Adipose tissue (tissue), 3 donors: Measurements from ENCODE around the gene PTGFR. TPM values are rescaled to one million over a fixed set of nuclear protein-coding genes. Genes with fewer than 3 reads are reported as not detected.

Experiments used
- H3K27ac ChIP-seq: one replicate; pipeline ENCODE4 v1.5.1; 2013; ENCODE audit warnings: low read depth, low read length
- WGBS, 3 donors: extraction: QIAGEN DNeasy Blood & Tissue Kit; methylation state at CpG; one replicate each; pipeline ENCODE4 v1.1.7; 2013; 5-methylcytosine and 5-hydroxymethylcytosine counted together
- polyA plus RNA-seq, 3 donors: library from polyadenylated mRNA; stranded (reverse); fragments of 200-250 nt; gene quantifications; one replicate each; pipeline ENCODE4 v1.2.3, GENCODE V29; 2013
- donor health status: healthy with polysubstance abuse.
- donor health status: Bipolar disorder and iron deficiency.
- donor health status: healthy.

The PTGFR gene, protein sequence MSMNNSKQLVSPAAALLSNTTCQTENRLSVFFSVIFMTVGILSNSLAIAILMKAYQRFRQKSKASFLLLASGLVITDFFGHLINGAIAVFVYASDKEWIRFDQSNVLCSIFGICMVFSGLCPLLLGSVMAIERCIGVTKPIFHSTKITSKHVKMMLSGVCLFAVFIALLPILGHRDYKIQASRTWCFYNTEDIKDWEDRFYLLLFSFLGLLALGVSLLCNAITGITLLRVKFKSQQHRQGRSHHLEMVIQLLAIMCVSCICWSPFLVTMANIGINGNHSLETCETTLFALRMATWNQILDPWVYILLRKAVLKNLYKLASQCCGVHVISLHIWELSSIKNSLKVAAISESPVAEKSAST
- polyA plus RNA-seq: 1 to 10 TPM in 1 of 3 donors, under 1 TPM in 2; 0.58 to 6.1 (median 0.94) TPM

DNA sequence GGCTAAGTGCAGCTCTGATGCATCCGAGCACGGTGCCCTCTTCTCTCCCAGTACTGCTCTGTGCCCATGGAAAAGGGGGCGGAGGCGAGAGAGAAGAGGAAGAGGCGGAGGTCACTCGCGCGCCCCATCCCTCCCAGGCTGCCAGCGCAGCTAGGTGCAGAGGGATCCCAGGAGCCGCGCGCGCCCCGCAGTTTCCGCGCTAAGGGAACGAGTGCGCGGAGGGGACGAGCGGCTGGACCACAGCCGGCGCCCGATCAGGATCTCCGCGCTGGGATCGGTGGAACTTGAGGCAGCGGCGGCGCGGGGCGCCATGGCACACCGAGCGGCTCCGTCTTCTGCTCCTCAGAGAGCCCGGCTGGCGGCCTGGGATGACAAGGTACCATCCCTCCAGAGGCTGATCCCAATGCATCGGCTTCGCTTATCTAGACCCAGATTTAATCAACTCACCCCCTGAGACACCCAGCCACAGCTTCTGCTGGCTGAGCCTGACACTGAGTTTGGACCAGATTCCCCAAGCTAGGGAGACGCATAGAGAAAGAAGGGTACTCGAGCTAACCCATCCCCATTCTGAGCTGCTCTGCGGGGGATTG is at the start of gene PTGFR:
Gene PTGFR, plus strand, starts transcription at position 114 of the 590 bp plus-strand sequence. CDS start 1,770 bp downstream, outside the sequence.
- WGBS, 3 donors: 1 to 2% (median 2%) methylated on average over 36 to 42 of the region's 42 CpGs
- H3K27ac ChIP-seq: no peak within 1 kb of the TSS

DNA sequence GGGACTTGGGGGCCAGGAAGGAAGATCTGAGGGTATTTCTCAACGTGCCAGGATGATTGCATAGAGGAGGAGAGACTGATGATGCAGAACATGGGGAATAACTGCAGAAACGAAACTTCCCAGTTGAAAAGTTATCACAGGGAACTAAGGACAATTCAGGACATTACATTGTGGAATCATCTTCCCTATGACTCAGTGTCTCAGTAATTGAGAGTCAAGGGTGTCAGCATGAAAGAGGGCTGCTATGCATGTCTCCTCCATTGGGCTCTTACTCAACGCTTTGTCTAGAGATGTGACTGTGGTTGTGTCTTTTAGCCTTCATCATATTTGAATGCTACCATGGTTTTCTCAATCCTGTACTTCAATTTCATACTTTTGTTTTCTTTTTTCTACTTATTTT is 48.9 kb upstream of the PTGFR start:
- 61 to 70% (median 63%) methylated on average over 3 of the region's 3 CpGs for WGBS, 3 donors
- H3K27ac ChIP-seq: no peak overlapping the region

DNA sequence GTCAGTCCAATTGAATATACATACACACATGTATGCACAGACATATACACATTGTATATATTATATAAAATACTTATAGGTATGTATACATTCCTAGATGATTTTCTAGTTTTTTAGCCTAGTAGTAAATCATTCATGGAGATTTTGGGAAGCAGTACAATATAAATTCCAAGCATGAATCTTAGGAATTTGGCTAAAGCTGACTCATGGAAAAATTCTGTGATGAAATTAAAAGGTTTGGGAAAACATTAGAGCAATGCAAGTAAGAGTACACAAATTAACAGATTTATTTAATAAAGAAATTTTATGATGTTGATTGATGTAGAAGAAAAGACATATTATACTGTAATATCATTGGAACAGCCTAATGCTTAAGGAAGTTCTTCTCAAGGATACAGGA is 43.7 kb upstream of the PTGFR start:
- no peak overlapping the region for H3K27ac ChIP-seq

DNA sequence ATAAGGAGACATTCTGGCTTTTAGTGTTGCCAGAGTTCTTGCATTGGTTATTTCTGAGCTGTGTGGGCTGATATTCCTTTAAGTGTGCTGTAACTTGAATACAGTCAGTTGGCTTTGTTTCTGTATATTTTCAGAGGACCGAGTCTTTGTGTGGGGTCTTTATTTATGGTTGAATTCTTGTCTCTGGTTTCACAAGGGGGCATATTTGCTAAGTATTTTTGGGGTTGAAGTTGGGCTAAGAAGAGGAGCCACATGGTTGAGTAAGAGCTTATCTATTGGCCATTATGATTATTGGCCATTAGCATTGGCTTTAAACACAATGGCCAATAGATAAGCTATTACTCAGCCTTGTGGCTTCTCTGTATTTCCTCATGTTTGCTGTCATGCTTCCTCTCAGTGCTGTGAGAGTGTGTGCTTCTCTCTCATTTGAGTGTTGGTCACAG is 26.3 kb upstream of the PTGFR start:
- 73 to 84% (median 77%) methylated on average over 1 of the region's 1 CpG for WGBS, 3 donors
- H3K27ac ChIP-seq: no peak overlapping the region

DNA sequence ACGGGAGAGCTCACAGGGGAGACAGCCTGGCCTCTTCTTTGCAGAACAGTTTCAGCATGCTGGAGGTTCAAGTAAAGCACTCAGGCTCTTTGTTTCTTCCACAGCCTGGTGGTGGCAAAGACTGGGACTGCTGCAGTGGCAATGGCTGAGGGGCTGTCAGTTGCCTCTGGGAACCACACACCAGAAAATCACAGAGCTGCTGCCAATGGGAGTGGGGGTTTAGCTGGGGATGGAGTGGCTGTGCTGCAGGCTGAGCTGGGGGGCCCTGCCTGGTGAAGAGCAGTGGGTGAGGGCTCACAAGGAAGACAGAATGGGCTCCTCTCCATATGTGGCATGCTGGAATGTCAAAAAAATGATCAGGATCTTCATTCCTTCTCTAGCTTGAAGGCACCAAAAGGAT is 25.6 kb upstream of the PTGFR start:
- WGBS, 3 donors: 63 to 81% (median 69%) methylated on average over 1 of the region's 1 CpG

DNA sequence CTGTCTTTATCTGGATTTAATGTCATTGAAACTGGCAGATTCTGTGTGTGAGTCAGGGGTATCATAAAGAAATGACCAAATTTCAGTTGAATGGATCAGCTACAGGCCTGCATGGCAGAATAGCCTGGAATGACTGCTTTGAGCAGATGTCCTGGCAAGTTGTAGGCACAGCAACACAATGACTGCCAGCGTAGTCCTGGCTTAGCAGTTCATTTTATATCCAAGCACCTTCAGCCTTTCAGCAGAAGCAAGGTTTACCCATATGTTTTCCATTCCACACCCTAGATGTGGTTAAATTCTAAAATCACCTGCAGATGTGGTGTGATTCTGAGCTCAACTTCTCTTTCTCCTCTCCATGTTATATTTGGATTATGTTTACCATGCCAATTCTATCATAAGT is 22.3 kb upstream of the PTGFR start:
- H3K27ac ChIP-seq: no peak overlapping the region
- WGBS, 3 donors: 94 to 96% (median 95%) methylated on average over 1 of the region's 1 CpG

More for the DNA sequence above, 25.6 kb upstream of the PTGFR start:
- H3K27ac ChIP-seq: no peak overlapping the region

DNA sequence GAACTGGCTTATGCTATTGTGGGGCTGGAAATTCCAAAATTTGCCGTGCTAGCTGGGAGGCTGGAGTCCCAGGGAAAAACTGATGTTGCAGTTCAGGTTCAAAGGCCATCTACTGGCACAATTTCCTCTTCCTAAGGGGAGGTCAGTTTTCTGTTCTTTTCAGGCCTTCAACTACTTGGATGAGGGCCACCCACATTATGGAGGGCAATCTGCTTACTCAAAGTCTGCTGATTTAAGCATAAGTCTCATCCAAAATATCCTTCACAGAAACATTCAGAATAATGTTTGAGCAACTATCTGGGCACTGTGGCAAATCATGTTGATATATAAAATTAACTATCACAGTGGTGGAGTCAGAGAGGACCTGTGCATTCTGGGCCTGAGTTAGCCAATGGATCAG is 21.2 kb upstream of the PTGFR start:
- WGBS, 3 donors: 57 to 83% (median 68%) methylated on average over 1 of the region's 1 CpG
- no peak overlapping the region for H3K27ac ChIP-seq

DNA sequence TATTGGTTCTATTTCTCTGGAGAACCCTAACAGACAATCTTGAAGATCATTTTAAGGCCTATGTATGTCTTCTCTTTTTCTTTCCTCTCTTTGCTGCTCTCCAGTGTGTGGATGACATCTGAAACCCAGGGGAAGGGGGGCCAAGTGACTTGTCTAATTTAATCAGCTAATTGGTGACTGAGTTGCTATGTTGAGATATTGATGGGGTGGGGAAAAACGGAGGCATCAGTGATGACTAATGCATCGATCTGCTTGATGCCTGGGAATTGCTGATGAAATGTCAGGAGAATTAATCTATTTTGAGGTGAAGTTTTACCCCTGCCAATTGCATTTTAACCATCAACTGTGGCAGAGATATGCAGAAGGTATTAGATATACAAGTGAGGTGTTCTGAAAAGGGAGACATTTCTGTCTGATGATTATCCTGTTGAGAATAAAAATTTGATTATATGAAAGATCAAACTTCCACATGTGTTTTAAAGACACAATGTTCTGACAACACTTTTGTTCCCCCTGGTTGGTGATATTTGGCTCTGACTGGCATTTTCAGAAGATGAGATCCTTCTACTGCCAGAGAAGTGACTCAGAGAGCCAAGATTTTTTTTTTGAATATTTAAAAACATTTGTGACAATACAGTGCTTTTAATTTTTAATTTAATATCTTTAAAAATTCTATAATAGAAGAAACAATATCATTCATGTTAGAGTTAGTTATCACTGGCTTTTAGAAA is 18.7 kb upstream of the PTGFR start:
- 49 to 83% (median 76%) methylated on average over 2 of the region's 2 CpGs for WGBS, 3 donors
- no peak overlapping the region for H3K27ac ChIP-seq

DNA sequence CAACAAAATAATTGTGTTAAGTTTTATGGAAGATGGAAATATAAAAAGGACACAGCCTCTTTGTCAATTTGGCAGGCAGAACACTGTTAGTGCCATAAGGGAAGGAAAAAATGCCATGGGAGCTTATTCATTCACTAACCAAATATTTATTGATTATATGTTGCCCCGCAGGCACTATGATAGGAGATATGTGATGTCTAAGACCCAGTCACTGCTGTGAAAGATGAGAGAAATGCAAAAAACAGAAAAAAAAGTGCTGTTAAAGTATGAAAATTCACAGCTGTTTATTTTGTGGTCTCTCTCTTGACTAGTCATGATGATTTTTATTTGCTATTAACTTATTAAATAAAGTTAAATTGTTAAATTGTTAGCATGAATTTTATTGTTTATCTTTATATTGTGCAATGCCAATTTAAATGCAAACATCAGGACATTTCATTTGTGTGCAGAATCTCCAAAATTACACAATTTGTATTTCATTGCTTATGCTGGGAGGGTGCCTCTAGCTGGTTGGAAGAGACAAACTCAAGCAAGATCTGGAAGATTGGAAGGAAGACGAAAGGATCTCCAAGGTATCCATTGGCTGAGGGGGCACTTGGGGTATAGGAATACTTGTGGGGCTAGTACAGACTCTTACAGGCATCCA is 17.8 kb upstream of the PTGFR start:
- 72 to 93% (median 76%) methylated on average over 2 of the region's 2 CpGs for WGBS, 3 donors
- no peak overlapping the region for H3K27ac ChIP-seq

DNA sequence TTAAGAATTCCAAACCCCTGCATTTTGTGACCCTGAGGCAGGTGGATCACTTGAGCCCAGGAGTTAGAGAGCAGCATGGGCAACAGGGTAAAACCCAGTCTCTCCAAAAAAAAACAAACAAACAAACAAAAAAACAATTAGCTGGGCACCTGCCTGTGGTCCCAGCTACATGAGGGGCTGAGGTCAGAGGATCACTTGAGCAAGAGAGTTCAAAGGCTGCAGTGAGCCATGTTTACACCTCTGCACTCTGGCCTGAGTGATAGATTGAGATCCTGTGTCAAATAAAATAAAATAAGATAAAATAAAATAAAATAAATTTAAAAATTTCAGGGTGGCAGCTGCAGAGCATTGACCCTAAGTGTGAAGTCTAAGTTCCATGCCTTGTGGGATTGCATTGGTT is 16.7 kb upstream of the PTGFR start:
- no peak overlapping the region for H3K27ac ChIP-seq

DNA sequence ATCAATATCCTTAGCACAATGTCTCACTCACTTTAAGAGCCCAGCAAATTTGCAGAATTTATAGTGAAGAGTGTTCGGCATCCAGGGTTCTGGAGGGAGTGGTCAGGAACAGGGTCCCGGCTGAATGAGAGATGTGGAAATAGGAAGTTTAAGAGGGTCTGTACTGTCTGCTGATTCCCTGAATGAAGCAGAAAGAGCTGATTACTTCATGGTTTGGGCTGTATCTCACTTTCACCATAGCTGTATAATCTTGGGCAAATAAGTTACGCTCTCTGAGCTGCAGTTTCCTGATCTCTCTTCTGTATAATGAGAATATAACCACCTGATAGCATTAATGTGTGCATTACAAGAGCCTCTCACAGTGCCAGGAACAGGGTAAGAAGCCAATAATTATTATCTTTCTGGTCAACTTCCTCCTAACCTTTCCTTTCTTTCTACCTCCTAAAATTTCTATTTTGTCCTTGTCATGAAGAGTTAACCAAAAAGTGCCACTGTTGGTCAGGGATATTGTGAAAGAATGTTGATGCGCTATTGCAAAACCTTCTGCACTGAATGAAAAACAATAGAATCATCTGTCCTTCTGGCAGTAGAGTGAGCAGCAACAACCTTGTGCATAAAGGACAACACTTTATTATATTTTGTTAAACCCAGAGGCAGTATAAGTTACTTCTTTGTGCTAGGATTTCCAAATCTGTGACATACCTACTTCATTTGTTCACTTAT is 14.7 kb upstream of the PTGFR start:
- 39 to 63% (median 55%) methylated on average over 4 of the region's 4 CpGs for WGBS, 3 donors
- H3K27ac ChIP-seq: no peak overlapping the region

DNA sequence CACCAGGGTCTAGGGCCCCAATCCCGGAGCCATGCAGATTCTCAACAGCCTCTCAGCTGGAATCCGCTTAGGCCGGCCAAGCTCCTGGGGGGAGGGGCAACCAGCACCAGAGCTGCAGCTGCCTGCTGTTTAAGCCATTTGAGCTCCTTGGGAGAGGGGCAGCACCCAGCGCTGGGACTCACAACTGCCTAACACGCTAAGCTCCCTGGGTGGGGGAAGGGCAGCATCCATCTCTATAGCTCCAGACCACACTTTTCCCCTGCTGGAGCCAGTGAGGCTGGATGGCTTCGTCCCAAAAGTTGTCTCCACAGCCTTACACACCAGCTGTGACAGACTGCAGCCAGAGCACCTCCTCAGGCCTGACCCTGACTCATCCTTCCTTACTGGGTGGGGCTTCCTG is 6.9 kb upstream of the PTGFR start:
- H3K27ac ChIP-seq: no peak overlapping the region
- 38 to 48% (median 42%) methylated on average over 6 of the region's 6 CpGs for WGBS, 3 donors

DNA sequence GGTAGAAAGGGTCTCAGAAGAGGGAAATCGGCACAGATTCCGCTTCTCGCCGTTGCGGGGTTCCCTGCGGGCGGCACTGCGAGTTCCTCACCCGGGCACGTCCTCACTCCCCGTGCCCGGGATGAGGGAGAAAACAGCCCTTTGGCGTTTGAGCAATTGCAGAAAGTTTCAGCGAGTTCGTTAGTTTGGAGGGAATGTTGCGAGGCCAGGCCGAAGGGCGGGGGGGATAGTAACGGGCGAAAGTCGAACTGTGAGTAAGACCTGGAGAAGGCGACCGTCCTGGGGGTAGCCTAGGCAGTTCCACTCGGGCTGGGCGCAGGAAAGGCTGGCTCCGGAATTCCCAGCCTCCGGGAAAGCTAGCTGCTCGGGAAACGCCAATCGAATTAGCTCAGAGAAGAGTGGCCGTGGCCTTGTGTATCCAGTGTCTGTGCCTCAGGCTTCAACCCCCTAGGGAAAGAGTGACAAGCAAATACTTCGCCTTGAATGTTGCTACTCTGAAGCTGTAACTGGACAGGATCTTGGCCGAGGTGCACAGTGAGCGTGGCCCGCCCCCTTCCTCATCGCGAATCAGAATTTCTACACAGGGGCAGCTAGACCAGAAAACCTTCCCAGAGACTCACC is 787 bp downstream of the PTGFR start:
- no peak overlapping the region for H3K27ac ChIP-seq
- 1 to 3% (median 2%) methylated on average over 37 of the region's 37 CpGs for WGBS, 3 donors

DNA sequence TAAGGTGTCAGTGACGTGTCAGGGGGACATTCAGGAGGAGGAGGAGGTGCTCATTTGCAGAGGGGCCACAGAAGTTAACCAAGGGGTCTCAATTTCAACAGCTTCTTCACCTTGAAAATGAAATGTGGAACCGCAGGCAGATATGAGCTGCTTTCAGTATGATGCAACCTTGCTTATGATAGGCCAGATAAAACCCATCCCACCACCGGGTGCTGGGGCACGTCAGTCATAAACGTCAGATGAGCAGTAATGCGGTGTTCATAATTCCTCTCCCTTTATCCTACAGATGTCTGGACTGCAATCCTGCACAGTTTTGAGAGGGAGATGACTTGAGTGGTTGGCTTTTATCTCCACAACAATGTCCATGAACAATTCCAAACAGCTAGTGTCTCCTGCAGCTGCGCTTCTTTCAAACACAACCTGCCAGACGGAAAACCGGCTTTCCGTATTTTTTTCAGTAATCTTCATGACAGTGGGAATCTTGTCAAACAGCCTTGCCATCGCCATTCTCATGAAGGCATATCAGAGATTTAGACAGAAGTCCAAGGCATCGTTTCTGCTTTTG is 1.7 kb downstream of the PTGFR start:
- 80 to 91% (median 85%) methylated on average over 12 of the region's 12 CpGs for WGBS, 3 donors
- no peak overlapping the region for H3K27ac ChIP-seq

DNA sequence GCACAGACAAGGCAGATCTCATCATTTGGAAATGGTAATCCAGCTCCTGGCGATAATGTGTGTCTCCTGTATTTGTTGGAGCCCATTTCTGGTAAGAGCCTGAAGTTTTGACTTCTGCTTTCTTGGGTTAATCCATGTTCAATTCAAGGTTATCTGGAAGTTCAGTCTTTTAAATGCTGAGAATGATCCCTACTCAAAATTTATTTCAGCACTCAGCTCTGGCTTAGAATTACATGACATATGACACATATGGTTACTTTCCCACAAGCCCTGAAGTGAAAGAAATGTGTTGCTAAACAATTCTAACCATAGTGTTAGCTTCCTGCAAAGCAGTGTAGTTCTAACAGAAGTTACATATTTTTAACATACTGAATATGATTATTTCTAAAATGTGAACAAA is 2.7 kb downstream of the PTGFR start:
- H3K27ac ChIP-seq: no peak overlapping the region
- 65 to 91% (median 89%) methylated on average over 1 of the region's 1 CpG for WGBS, 3 donors

DNA sequence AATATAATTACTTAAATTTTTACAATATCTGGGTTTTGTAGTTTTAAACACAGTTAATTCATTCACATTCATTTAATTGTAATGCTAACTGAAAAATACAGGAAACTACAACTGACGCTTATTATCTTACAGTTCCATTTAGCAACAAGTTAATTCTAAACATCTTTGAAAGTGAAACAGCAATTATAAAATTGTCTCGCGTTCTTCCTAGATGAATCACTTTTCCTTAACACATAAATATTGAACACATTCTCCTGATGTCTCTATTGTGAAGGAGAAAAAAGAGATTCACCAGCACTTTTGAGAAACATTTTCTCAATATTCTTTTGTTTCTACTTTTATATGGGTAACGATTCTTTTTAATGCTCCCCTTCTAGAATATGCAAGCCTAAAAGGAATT is 6.4 kb downstream of the PTGFR start:
- no peak overlapping the region for H3K27ac ChIP-seq
- 64 to 75% (median 73%) methylated on average over 4 of the region's 4 CpGs for WGBS, 3 donors

DNA sequence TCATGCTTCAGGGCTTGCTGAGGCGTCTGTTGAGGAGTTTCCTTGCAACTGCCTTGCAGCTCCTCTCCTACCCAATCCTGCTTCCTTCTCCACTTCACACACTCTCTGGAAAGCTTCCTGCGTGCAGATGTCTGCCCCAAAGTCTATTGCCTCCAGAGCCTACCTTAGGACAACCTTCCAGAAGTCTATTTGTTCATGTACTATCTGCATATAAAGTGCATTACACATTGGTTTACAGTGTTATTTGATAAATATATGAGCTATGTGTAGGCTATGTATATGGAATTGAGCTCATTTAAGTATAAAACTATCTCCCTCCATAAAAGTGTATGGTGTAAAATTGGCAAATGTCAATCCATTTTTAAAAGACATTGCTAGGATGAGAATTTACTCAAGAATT is 9.8 kb downstream of the PTGFR start:
- H3K27ac ChIP-seq: no peak overlapping the region
- 70 to 73% (median 72%) methylated on average over 2 of the region's 2 CpGs for WGBS, 3 donors

DNA sequence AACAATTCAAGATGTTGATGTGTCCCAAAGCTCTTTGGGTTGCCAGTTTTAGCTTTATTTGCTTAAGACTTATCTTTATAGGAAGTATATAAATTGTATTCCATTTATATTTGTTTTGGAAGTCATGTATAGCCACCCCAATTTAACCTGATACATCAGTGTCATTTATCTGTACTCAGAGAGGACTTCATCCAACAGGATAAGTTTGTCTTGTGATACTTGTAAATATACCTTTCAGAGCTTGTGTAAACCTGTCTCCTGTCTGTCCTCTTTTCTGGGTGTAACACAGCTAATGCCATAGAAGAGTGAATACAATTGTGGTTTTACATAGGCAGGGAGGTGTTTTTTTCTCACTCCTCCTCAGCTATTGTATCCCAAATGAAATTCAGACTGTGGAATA is 10.4 kb downstream of the PTGFR start:
- H3K27ac ChIP-seq: no peak overlapping the region
